Measurements from ENCODE around the gene SNX3.
"Not testable (repeated sequence)": the region's sequence is repeated elsewhere in the genome, so short reads cannot be mapped to it uniquely, and the experiment has no call there.

The SNX3 gene

DNA sequence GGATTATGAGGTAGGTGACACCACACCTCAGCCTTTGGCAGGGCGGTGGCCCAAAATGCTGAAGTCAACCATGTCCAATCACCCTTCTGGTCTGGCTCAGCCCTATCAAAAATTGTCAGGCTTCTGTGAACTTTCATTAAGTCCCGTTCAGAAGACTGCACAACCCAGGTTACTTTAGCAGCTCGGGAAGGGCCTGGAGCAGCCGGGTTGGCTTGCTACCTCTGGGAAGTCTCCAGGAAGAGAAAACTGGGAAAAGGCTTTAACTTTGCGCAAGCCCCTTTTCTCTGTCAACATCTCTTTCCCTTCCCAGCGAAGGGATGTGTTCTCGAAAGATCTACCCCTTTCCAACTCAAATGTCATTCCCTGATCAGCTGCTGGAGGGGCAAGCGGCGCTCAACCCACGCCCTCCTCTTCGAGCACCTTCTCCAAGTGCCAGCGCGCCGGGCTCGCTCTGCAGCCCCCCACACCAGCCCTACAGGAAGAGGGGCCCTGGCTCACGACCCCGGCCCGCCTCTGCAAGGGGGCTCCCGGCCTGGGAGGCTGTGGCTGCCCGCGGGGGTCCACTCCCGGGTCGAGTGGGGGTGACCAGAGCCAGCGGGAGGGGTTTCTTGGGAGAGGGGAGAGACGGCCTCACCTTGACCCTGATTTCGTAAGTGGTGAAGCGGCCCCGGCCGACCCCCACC is 573 bp downstream of the SNX3 start:
- peak; percentile 6 for DNase-seq (ENCODE audit: low read depth)

DNA sequence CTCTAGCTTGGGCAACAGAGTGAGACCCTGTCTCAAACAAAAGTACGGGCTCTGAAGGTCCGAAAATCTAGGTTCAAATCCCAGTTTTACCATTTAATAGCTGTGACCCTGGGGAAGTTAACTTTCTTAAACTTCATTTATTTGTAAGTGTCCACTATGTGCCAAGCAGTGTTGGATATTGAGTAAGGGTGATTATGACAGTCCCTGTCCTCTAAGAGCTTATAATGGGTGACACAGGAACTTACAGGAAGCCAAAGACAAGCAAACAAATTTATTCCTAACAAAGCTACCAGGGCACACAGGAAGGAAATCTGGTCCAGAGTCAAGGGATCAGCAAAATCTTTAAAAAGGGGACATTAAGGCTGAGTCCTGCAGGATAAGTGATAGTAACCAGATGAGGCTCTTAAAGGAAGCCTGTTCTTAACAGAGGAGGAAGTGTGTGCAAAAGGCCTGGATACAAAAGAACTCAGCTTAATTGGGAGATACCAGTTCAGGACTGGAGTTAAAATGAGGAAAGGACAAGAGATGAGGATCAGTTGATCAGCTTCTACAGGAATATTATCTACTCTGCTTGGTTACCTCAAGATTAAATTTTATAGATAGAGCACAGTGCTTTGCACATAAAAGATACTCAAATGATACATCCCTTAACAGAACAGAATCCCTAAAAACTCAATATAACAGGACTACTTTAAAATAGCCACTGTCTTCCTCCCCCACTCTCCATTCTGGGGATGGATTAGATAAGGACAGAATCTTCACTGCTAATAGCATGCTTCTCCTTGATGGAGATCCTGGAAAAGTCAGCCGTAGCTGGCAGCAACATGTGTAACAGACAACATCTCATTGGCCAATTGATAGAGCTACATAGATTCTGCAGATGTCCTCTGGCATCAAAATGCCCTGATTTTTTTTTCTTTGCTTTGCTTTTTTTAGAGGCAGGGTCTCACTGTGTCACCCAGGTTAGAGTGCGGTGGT is 6.1 kb downstream of the SNX3 start:
- DNase-seq (ENCODE audit: low read depth) = no peak

DNA sequence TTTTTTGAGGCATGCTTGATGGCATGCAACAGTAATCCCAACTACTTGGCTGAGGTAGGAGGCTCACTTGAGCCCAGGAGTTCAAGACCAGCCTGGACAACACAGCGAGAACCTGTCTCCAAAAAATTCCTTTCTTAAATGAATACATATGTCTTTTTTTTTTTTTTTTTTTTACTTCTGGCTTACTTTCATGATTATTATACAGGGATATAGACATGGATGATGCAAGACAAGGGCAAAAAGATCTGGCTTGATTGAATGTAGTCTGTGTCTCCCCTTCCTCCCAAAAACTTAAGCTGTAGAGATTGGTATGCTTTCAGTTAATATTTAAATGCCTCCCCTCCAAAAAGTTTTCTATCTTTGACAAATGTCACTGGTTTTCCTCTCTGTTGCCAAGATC is 7.6 kb downstream of the SNX3 start:
- no peak for DNase-seq (ENCODE audit: low read depth)

DNA sequence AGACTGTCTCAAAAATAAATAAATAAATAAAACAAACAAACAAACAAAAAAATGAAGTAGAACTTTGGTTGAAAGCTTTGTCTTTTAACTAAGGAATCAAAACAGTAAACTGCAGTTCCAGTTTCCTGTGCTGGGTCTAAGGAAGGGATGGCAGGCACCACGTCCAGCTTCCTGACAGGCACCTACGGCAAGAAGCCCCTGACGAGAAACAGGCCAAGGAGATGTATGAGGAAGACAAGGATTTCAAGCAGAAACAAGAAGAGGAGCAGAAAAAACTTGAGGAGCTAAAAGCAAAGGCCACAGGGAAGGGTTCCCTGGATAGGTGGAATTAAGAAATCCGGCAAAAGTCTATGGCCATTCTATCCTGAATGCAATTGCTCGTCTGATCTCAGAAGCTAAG is 8.8 kb downstream of the SNX3 start:
- no peak for DNase-seq (ENCODE audit: low read depth)

DNA sequence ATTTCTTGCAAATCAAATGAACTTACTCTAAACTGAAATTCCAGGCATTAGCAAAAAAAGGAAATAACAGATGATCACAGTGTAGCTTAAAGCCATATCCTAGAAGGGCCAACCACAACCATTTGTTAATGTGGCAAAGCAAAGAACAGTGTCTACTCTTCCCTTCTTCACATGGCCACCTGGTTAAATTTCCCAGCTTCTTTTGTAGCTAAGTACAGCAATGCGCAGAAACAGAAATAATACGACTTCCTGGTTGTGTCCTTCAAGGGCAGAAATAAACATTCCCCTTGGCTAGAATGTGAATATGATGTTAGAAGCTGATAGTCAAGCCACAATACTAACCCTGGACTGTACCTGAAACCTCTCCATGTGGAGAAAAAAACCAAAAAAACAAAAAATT is 9.6 kb downstream of the SNX3 start:
- DNase-seq (ENCODE audit: low read depth) = no peak

DNA sequence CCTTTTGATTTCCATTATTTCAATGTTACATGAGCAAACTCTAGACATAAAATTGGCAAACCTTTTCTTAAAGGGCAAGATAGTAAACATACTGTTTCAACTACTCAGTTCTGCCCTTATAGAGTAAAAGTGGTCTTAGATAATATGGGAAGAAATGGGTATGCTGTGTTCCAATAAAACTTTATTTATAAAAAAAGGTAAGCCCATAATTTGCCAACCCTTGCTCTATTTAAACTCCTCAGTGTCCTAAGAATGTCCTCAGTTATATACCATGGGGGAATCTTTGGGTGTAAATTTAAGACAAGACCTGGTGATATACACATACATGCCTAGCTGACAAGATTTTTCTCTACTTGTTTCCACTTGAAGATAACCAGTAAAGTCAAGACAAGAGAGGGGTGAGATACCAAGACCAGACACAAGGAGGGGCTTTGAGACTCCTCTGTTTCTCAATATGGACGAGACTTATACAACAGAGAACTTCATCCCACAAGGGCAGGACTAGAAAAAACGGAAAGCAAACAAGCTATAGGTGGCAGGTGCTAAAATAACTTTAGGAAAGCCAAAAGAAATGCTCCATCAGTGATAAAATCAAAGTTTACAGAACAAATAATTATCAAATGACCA is 10.5 kb downstream of the SNX3 start:
- no peak for DNase-seq (ENCODE audit: low read depth)

DNA sequence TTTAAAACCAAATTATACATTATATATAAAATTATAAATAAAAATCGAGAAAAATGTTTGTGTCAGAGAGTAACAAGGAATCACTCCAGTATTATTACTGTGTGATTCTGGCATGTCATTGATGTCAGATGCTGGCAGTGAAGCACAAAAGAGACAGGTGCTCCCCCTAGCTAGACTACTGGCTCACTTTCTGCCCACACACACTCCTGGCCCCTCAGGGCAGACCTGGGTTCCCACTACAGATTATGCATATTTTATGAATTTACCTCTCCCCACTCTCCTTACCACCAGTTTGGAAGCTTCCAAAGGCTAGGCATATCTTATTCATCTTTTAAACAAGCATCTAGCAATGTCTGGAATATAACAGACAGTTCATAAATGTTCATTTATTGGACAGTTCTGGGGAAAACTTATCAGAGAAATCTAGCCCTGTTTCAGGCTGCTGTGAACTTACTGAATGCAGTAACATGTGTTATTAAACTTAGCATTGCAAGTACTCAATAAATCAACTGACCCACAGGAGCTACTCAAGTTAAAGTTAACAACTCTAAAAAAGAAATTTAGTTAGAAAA is 12.8 kb downstream of the SNX3 start:
- no peak for DNase-seq (ENCODE audit: low read depth)

DNA sequence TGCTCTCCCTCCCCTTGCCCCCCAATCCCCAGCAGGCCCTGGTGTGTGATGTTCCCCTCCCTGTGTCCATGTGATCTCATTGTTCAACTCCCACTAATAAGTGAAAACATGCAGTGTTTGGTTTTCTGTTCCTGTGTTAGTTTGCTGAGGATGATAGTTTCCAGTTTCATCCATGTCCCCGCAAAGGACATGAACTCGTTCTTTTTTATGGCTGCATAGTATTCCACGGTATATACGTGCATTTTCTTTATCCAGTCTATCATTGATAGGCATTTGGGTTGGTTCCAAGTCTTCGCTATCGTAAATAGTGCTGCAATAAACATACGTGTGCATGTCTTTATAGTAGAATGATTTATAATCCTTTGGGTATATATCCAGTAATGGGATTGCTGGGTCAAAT is 15.7 kb downstream of the SNX3 start:
- DNase-seq (ENCODE audit: low read depth) = not testable (repeated sequence)

DNA sequence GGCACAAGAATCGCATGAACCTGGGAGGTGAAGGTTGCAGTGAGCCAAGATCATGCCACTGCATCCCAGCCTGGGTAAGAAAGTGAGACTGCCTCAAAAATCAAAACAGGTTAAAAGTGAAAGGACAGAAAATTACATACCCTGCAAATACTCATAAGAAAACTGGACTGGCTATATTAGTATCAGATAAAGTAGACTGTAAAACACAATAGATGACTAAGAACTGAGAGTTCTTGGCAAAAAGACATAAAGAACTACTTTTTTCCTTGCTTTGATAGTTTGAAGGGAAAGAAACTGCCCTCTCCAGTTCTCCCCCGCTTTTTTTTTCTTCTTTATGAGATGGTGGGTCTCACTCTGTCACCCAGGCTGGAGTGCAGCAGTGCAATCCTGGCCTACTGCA is 17.0 kb downstream of the SNX3 start:
- DNase-seq (ENCODE audit: low read depth) = no peak

DNA sequence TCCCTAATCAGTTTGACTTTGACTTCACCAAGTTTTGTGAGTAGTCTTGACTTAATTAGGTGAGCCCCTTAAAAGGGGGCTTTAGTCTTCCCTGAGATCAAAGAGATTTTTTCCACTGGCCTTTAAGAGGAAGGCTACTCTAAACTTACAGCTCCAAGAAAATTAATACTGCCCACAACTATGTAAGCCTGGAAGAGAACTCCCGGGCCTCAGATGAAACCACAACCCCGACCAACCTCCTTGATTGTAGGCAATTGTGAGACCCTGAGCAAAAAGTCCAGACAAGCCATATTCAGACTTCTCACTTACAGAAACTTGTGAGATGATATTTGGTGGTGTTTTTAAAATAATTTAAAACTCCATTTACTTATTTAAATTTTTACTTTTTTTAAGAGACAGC is 18.1 kb downstream of the SNX3 start:
- DNase-seq (ENCODE audit: low read depth) = no peak

DNA sequence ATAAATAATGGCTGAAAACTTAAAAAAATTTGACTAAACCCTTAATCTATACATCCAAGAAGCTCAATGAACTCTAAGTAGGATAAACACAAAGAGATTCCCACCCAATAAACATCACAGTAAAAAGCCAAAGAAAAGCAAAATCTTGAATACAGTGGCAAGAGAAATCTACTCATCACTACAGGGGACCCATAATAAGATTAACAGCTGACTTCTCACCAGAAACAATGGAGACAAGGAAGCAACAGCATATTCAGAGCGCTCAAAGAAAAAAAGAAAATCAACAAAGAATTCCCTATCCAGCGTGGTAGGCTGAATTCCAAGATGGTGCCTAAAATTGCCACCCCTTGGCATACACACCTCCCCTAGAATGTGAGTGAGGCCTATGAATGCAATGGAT is 18.6 kb downstream of the SNX3 start:
- no peak for DNase-seq (ENCODE audit: low read depth)

DNA sequence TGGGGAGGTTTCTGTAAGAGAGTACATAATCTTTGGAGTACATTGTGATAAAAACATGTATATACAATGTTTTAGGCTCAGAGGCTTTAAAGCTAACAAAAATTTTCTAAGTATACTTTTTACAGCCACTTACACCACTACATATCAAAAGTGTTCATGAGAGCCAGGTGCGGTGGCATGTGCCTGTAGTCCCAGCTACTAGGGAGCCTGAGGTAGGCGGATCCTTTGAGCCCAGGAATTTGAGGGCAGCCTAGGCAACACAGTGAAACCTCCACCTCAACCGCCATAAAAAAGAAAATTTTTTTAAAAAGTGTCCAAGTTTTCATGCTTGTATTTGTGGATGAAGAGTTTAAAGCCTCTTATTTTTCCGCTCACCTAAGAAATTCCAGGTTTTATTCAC is 22.5 kb downstream of the SNX3 start:
- DNase-seq (ENCODE audit: low read depth) = no peak

DNA sequence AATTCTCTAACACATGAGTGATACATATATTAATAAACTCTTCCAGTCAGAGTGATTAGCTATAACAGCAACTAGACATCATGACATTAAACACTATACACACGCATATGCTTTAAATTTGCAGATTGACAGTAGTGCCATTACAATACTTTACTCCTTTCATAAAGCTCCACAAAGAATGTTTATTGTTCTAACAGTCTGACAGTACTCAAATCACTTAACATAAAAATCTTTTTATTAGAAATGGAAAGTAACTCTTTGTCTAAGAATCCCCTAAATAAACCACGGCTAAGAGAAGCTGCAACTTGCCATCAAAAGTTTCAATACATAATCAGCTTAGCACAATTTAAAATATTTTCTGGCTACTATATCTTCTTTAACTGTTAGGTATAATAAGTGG is 24.0 kb downstream of the SNX3 start:
- DNase-seq (ENCODE audit: low read depth) = no peak

DNA sequence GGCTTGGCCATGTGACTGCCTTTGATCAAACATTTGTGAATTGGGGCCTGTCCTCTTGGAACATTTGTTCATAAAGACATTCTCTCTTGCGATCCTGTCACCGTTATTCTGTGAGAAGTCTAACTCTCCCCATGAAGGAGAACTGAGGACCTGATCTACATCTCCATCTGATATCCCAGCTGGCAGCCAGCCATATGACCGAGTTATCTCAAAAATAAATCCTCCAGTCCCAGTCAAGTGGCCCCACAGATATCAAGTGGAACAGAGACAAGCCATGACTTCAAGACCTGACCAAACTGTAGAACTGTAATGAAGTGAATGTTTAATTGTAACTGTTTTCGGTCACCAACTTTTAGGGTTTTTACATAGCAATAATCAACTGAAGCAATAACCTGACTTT is 25.7 kb downstream of the SNX3 start:
- DNase-seq (ENCODE audit: low read depth) = no peak

DNA sequence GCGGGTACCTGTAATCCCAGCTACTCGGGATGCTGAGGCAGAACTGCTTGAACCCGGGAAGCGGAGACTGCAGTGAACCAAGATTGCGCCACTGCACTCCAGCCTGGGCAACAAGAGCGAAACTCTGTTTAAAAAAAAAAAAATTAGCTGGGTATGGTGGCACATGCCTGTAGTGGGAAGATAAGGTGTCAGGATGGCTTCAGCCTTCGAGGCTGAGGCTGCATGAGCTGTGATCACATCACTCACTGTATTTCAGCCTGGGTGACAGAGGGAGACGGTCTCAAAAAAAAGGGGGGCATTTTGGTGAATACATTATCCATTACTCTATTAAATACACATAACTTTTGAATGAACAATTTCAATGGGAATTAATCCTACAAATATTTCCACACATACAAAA is 32.4 kb downstream of the SNX3 start:
- no peak for DNase-seq (ENCODE audit: low read depth)

DNA sequence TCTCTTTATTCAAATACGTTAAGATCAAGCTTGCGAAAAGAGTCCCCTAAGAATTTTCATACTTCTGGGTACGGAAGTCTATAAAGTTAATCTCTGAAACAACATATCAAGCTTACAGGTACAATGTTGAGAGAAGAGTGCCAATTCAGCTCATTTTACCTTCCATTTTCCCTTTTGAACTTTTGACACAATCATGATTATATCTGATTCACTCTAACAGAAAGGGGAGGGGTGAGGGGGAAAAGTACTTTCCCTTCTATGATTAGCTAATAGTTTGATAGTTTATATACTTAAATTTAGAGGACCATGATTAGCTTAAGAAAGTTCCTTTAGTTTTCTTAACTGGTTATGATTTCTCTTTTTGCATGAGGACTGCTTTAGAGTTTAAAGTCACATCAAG is 33.5 kb downstream of the SNX3 start:
- no peak for DNase-seq (ENCODE audit: low read depth)

DNA sequence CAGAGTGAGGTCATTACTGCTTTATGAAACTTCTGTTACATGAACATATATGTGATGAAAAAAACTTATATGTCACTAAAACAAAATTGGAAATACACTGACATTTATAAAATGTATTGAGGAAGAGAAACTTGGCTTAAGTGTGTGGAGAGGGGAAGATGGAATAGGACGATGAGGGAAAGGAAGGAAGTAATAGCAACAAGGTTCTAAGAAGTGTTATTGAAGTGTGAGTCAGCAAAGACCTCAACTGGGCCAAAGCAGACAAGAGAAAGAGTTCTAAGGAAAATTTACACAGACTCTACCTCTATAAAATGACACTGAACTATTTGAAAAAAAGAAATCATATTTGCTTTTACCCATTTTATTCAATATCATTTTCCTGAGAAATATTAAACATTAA is 38.3 kb downstream of the SNX3 start:
- no peak for DNase-seq (ENCODE audit: low read depth)

DNA sequence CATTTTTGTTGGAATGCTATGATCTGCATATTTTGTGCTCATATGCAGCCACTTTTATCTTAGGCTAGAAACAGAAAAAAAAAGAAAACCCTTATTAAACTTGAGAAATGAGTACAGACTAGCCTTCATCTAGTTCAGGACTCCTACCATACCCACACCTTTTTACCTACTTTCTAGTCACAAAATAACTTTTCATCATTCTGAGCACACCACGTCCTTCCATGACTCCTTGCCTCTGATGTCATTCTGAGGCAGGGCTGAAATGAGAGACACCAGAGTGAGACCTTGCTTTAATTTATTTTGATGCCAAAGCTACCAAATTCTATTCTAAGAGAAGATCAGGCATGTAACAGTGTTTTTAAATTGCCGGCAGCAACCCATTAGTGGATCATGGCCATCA is 38.8 kb downstream of the SNX3 start:
- no peak for DNase-seq (ENCODE audit: low read depth)

DNA sequence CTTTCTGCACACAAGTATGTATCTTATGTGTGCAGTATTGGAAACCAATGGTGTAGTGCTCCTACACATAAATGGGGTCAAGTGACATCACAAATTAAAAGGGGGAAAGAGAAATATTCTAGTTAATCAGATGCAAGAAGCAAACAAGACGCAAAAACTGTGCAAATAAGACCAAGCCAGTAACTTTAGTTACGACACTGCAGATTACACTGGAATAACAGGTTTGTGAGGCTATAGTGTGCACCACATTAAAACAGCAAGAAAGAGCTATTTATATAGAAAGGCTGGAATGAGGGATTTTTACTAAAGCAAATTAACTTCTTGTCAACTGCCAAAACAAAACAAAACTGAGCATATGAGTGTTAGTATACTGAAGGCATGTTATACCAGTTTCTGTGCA is 49.2 kb downstream of the SNX3 start:
- no peak for DNase-seq (ENCODE audit: low read depth)

DNA sequence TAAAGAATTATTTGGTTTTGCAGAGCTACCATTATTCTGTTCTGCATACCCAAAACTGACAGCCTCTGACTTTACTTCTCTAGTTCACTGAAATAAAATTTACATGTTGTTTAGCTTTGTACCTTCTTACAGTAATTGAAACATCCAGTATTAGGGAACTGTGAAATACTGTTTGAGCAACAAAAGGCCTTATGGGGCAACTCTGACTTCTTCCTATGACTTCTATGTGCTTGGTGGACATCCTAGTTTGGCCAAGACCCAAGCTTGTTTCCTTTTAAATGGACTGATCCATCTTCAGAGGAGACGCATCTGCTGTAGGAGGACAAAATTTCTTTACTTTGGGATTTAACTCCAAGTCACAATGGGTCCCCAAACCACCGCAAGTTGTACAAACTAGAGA is 50.3 kb downstream of the SNX3 start:
- DNase-seq (ENCODE audit: low read depth) = no peak

DNA sequence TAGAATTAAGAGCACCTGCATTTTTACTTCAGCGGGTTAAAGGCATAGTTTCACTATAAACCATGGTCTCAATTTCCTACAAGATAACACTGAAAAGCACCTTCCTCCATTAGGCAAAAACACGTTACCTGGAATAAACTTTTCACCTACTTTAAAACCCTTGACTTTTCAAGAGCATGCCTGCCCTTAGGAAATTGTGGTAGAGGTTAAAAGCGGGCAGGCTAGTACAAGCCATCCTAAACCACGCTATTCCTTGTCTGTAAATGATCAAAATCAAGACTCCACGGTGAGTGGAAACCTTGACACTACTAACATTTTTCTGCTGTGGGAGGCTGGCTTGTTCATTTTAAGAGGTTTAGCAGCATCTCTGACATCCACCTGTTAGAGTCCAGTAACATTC is 51.1 kb downstream of the SNX3 start:
- DNase-seq (ENCODE audit: low read depth) = no peak

DNA sequence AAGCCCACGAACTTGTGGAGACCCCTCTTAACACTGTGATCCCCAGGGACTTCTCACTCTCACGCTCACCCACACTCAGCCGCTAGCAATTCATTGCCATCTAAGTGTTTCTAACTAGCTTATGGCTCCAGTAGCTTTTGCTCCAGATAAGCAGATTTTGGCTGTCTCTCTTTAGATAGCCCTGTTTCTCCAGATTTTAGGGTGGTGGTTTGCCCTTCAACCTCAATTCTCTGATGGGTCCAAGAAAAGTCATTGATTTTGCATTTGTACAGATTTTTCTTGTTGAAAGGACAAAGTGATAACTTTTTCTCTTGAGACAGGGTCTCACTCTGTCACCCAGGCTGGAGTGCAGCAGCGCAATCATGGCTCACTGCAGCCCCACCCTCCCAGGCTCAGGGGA is 53.8 kb downstream of the SNX3 start:
- DNase-seq (ENCODE audit: low read depth) = no peak
